HG03060 (cell line): Measurements from ENCODE around the gene PRPS2.
A peak's percentile ranks its signal among the peaks of the same experiment; 100 is the strongest.

Experiments
- ATAC-seq: cut with Tn5 transposase; IDR thresholded peaks from one replicate; pipeline ENCODE4 v1.9.1; 2021; ENCODE audit warnings: low read depth, moderate number of reproducible peaks; ENCODE audit not compliant: unreplicated experiment

PRPS2 gene

GRCh38 chrX:12811658-12812057 is 20.4 kb downstream of the PRPS2 start:
- ATAC-seq: no peak

DNA sequence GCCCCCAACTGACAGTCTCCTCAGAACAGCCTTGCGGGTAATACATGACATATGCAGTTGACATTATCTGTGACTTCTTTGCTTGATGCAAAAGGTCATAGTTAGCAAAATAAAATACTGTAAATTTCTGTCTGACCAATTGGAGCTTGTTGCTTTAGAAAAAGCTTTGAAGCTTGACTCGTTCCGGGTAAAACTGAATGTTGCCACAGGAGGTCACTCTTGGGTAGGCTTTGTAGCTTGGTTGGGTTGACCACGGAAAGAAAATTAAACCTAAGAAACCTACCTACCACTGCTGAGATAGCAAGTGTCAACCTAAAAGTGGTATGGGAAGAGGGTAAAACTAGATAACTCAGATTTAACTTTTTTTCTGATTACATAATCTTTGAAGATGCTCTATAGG is 23.2 kb downstream of the PRPS2 start:
- ATAC-seq: no peak

DNA sequence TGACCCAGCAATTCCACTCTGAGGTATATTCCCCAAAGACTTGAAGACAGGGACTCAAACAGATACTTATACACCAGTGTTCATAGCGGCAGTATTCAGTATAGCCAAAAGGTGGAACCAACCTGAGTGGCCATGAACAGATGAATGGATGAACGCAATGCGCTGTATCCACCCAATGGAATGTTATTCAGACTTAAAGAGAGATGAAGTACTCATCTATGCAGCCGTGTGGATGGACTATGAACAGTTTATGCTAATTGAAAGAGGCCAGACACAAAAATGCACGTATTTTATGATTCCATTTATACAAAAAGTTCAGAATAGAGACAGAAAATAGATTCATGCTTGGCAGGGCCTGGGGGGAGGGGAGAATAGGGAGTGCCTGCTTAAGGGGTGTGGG is 26.3 kb downstream of the PRPS2 start:
- no peak for ATAC-seq

DNA sequence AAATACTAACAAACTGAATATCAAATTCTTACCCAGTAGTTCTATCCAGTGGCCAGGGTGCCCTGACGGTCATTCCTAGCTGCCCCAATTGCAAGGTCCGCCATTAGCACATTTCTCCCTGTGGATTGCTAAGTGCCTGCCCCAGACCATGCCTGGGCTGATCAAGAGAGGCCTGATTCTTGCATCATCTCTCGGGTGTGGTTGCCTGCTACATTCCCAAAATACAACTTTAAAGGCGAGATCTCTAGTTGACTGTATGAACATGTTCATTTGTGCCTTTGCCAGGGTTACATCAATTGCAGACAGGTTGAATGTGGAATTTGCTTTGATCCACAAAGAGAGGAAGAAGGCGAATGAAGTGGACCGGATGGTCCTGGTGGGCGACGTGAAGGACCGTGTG is 28.0 kb downstream of the PRPS2 start:
- no peak for ATAC-seq

DNA sequence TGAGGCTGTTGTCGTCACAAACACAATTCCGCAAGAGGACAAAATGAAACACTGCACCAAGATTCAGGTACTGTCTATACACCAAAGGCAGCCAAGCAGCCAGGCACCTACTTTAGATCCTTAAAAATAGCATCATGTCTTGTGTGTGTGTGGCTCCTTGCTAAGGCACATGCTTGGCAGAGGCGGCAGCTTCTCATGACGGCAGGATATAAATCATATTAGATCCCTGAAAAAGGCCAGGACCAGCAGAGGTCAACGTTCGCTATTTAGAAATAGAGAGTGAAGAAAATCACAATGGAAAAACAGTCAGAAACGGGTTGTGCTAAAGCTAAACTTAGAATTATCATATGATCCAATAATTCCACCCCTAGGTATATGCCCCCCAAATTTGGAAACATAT is 29.5 kb downstream of the PRPS2 start:
- no peak for ATAC-seq

DNA sequence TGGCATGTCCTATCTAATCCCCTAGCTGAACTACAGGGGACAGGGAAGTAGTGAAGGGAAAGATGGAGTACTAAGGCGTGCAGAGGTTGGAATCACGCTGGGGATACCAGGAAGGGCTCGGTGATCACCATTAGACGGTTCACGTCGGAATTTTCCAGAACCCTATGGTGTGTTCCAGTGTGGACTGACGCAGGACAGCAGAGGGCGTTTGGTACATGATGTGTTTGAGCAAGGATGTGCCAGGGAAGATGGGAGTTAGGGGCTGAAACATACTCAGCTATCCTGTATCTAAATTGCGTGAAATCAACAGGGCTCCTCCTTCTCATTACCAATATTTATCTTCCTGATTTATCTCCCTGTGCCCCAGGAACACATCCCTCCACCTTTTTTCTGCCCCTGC is 33.7 kb downstream of the PRPS2 start:
- ATAC-seq: no peak

- no peak for ATAC-seq
Measured at GRCh38 chrX:12825801-12826200, 34.6 kb downstream of the PRPS2 start.

GRCh38 chrX:12843061-12843667 is 52.0 kb downstream of the PRPS2 start:
- ATAC-seq: no peak

DNA sequence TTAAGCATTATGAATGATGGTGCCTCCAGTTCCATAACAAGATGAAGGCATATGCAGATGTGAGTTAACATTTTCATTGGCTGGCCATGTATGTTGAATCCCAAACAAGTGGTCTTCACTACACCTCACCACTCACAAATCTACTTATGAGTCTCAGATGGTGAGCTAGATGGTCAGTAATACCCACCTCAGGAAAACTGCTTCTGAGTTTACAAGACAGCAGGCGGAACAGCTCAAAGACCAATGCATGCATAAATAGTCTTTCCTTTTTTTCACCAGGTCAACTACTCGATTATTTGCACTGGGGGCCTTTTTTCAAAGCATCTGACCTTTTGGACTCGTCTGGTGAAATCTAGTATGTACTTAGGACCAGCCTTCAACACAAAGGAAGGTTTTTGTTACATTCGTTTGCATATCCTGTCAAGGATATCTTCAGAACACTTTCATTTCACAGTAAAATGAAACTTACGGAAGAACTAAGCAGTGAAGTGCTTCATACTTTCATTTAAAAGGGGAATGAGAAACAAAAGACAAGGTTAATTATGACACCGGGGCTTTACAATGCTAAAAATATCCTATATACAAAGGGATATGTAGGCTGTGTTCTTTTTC is 52.6 kb downstream of the PRPS2 start:
- ATAC-seq: peak; percentile 92

- peak; percentile 26 for ATAC-seq
Measured at GRCh38 chrX:12844319-12844718, 53.1 kb downstream of the PRPS2 start.

GRCh38 chrX:12865359-12865758 is 74.1 kb downstream of the PRPS2 start:
- ATAC-seq: no peak

DNA sequence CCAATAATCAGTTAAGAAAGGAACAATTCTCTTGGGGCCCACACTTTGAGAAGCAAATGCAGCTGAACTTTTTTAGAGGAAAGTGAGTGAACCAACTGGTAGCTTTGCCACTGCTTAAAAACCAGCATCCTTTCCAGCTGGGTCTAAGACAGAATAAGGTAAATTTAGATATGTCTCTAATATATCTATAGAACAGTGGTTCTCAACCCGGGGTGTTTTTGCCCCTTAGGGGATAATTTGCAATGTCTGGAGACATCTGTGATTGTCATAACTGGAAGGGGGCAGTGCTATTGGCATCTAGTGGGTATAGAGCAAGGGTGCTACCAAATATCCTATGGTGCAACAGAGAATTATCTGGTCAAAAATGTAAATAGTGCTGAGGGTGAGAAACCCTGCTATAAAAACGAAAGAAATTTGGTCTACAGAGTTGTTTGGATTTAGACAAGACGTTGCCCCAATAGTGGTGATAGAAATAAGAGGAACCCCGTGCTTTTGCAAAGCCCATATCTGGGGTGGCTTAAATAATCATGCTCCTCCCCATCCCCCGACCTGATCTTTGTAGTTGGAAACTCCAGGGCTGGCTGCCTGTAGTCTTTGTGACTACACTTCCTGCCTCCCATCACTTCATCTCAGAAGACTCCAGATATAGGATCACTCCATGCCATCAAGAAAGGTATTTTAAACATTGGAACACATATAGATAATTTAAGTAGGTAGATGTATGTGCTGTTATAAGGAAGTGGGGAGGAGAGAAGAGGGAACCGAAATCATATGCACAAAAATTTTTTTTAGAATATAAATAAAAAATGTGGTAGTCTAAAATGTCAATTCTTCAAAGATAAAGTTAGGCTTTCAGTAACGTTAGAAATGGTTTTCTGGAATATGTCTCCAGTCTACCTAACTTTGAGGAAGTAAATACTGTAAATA is 75.5 kb downstream of the PRPS2 start, which contains the start of gene TLR7:
TSS of gene TLR7 (plus strand) at position 622 of the 927 bp plus-strand sequence. CDS start 507 bp downstream, outside the sequence.
- ATAC-seq: no peak

DNA sequence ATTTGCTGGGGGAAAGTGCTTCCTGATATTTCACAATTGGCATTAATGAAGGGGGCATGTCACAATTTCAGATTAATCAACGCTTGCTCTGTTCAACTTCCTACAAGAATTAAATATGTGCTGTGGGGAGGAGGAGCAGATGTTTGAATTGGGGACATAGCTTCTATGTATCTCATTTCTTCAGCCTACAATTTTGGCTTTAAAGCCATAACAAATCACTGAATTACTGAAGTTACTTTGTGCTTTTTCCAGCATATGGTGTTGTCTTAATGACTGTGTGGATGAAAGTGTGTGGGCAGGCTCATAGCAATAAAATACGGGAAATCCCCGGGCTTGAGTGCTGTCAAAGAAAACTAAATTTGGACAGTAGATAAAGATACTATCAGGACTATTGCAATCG is 76.5 kb downstream of the PRPS2 start:
- ATAC-seq: no peak

DNA sequence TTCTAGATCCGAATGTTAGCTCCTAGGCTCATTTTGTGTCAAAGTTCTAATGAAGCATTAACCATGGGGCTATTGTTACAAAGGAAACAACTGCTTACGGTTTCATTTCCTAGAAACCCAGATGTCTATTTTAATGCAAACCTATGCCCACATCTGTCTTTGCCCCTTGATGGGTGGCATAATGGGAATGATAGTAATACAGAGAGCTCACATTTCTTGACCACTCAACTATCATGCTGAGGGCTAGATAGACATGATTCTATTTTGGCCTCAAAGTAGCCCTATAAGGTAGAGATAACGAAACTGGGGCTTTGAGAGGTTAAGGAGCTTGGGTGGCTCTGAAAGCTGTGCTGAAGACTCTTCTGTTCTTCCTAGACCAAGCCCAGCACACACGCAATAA is 77.5 kb downstream of the PRPS2 start:
- no peak for ATAC-seq

GRCh38 chrX:12871257-12871656 is 80.0 kb downstream of the PRPS2 start:
- ATAC-seq: no peak

- no peak for ATAC-seq
Measured at GRCh38 chrX:12872741-12873140, 81.5 kb downstream of the PRPS2 start.
